ENCODE measurements around the gene USP40. TPM values are rescaled to one million over a fixed set of nuclear protein-coding genes. Genes with fewer than 3 reads are reported as not detected.
"Not testable (repeated sequence)": the region's sequence is repeated elsewhere in the genome, so short reads cannot be mapped to it uniquely, and the experiment has no call there.

Gene USP40, protein sequence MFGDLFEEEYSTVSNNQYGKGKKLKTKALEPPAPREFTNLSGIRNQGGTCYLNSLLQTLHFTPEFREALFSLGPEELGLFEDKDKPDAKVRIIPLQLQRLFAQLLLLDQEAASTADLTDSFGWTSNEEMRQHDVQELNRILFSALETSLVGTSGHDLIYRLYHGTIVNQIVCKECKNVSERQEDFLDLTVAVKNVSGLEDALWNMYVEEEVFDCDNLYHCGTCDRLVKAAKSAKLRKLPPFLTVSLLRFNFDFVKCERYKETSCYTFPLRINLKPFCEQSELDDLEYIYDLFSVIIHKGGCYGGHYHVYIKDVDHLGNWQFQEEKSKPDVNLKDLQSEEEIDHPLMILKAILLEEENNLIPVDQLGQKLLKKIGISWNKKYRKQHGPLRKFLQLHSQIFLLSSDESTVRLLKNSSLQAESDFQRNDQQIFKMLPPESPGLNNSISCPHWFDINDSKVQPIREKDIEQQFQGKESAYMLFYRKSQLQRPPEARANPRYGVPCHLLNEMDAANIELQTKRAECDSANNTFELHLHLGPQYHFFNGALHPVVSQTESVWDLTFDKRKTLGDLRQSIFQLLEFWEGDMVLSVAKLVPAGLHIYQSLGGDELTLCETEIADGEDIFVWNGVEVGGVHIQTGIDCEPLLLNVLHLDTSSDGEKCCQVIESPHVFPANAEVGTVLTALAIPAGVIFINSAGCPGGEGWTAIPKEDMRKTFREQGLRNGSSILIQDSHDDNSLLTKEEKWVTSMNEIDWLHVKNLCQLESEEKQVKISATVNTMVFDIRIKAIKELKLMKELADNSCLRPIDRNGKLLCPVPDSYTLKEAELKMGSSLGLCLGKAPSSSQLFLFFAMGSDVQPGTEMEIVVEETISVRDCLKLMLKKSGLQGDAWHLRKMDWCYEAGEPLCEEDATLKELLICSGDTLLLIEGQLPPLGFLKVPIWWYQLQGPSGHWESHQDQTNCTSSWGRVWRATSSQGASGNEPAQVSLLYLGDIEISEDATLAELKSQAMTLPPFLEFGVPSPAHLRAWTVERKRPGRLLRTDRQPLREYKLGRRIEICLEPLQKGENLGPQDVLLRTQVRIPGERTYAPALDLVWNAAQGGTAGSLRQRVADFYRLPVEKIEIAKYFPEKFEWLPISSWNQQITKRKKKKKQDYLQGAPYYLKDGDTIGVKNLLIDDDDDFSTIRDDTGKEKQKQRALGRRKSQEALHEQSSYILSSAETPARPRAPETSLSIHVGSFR
- total RNA-seq (2014; rRNA removed; shearing (Covaris generic)), result 27.8 and 28.0 TPM in 2 replicates
- 23.1 and 24.3 TPM in 2 replicates for polyA plus RNA-seq (2015; cell fraction: cytosol; rRNA removed)
- 62.6 and 74.5 TPM in 2 replicates for polyA plus RNA-seq (2015; cell fraction: nucleus; rRNA removed)

DNA sequence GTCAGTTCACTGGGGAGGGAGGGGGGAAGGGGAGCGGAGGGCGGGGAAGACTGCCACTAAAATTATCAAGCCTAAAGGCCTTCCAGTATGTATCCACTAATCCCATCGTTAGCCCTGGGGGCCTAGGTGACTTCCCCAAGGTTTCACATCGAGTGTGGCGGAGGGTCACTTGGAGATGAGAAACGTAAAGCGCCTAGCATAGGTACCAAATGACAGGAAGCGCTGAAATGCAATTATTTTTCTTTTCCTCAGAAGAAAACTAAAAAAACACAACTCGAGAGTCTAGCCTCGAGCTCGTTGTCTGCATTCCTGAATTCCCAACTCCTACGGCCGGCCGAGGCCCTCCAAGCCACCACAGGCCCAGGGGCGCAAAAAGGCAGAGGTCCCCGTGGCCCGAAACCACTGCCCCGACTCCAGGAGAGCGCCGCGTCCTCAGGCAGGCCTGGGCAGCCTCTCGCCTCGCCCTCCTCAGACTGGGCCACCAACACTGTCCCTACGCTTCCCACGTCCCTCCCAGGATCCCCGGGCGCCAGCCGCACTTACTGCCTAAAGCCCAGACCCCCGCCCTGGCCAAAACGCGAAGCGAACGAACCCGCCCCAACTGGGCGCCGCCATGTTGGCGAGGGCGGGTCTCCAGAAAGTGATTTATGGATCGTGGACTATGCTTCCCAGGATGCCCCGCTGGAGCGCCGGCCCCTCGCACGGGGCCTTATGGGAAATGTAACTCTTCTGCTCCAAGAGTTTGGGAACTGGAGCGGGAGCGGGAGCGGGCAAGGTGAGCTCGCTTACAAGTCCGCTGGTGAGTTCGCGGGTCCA, at the start of gene USP40:
USP40 (minus strand) TSS at position 642 of the 816 bp plus-strand sequence. CDS start 1,228 bp downstream, outside the sequence.
- DNase-seq (ENCODE audit: low read depth), result peak; percentile 85

DNA sequence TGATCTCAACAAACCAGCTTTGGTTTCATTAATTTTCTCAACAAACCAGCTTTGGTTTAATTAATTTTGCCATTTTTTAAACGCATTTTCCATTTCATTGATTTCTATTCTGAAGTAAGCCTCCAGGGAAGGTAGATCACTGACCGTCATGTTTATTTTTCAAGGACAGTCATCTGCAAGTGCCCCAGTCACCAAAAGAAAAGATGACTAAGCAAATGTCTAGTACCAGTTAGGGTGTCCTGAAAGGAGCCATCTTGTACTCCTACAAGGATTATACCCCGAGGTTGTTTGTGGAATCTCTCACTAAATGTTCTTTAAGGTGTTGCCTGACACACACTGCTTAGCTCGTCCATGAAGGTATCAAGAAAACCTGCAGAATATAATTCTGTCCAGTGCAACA, 44.7 kb upstream of the USP40 start:
- DNase-seq (ENCODE audit: low read depth), result no peak

DNA sequence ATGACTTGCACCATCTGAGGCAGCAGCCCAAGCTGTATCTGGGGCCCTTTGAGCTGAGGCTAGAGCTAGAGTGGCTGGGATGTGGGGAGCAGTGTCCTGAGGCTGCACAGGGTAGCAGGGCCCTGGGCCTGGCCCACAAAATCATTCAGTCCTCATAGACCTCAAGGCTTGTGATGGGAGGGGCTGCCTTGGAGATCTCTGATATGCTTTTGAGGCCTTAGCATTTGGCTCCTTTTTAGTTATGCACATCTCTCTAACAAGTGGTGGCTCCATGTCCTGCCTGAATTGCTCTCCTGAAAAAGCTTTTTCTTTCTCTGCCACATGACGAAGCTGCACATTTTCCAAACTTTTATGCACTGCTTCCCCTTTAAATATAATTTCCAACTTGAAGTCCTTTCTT, 39.1 kb upstream of the USP40 start:
- DNase-seq (ENCODE audit: low read depth), result no peak

DNA sequence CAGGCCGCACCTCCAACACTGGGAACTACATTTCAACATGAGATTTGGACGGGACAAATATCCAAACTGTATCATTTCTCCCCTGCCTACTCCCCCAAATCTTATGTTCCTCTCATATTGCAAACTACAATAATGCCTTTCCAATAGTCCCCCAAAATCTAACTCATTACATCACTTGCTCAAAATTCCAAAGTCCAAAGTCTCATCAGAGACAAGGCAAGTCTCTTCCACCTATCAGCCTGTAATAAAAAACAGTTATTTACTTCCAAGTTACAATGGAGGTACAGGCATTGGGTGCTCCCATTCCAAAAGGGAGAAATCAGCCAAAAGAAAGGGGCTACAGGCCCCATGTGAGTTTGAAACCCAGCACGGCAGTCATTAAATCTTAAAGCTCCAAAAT, 38.2 kb upstream of the USP40 start:
- no peak for DNase-seq (ENCODE audit: low read depth)

DNA sequence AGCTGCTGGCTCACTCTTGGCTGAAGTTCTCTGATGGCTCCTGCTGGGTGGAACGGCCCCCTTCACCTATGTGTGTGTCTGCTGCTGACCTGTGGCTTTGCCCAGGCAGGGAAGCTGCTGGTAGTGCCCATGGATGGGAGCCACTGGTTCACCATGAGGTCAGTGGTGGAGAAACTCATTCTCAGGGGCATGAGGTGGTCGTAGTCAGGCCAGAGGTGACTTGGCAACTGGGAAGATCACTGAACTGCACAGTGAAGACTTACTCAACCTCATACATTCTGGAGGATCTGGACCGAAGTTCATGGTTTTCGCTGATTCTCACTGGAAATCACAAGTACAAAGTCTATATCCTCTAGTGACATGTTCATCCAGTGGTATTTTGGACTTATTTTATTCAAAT, 36.9 kb upstream of the USP40 start:
- no peak for DNase-seq (ENCODE audit: low read depth)

DNA sequence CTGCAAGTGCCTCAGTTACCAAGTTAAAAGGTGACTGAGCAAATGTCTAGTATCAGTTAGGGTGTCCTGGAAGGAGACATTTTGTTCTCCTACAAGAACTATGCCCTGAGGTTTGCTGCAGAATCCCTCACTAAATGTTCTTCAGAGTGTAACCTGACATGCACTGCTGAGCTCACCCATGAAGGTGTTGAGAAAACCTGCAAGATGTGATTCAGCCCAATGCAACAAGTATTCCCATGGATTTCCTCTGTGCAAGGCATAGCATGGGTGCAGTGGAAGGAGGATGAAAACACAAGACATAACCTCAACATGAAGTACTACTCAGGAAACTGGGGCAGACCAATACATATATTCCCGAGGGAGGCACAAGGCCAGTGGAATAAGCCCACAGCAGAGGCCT, 35.5 kb upstream of the USP40 start:
- DNase-seq (ENCODE audit: low read depth), result no peak

DNA sequence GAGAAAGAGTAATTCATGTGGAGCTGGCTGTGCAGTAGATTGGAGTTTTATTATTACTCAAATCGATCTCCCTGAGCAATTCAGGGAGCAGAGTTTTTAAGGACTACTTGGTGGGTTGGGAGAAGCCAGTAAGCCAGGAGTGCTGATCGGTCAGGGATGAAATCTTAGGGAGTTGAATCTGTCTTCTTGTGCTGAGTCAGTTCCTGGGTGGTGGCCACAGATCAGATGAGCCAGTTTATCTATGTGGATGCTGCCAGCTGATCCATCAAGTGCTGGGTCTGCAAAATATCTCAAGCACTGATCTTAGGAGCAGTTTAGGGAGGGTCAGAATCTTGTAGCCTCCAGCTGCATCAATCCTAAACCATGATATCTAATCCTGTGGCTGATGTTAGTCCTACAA, 33.8 kb upstream of the USP40 start:
- DNase-seq (ENCODE audit: low read depth), result no peak

DNA sequence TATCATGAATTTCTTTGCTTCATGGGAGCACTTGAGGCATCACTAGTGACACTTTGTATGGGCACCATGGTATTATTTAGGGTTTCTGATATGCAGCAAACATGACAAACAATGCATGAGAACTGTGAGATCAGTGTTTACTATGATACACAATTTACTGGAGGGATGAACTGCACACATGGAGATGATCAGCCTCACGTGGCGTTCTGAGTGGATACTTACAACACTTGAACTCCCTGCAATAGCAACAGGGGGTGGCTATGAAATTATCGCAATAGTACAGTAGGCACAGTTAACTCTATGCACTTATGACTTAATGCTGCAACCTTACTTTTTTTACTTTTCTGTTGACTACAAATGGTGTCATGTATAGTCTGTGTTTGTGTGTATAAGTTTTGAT, 32.4 kb upstream of the USP40 start:
- DNase-seq (ENCODE audit: low read depth), result no peak

DNA sequence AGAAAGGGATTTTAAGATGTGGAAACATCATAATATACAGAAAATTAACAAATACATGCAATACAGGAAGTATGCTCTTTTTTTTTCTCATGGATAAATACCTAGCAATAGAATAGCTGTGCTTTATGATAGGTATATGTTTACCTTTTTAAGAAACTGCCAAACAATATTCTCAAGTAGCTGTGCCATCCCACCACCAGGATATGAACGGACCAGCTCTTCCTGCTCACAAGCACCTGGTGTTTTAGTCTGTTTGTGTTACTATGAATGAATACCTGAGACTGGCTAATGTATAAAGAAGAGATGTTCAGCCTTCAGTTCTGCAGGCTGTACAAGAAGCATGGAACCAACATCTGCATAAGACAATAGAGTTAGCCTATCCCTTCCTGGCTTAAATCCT, 30.9 kb upstream of the USP40 start:
- no peak for DNase-seq (ENCODE audit: low read depth)

DNA sequence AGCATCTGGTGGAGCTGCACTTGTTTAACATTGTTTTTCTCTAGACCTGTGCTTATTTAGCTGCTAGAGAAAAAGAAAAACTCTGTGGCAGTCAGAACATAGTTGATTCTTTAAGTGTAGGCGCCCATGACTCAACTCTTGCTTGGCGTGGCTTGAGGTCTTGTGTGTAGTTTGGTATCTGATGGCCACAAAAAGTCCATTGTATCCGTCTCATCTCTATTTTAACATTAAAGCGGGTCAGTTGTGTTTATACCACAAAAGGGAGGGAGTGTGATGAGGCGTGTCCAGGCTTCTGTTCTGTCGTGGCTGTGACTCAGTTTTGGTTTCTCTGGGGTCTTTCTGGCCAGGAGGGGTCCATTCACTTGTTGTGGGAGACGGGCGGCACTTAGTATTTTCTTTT, 26.6 kb upstream of the USP40 start:
- peak; percentile 72 for DNase-seq (ENCODE audit: low read depth)

DNA sequence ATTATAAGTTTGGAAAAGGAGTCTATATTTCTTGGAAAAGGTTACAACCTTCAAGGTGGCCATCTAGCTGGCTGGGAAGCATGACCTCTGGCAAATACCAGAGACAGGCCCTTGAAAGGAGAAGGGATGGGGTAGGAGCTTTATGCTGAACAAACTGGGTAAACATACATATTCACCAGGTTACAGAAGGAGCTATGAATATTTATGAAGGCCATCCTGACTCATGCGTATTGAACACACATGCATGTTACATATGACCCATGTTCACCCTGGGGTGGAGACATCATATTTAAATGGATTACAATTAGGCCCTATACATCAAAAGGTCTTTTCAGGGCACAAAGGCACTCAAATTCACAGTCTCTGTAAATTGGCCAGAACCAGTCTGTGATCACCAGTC, 26.1 kb upstream of the USP40 start:
- not testable (repeated sequence) for DNase-seq (ENCODE audit: low read depth)

DNA sequence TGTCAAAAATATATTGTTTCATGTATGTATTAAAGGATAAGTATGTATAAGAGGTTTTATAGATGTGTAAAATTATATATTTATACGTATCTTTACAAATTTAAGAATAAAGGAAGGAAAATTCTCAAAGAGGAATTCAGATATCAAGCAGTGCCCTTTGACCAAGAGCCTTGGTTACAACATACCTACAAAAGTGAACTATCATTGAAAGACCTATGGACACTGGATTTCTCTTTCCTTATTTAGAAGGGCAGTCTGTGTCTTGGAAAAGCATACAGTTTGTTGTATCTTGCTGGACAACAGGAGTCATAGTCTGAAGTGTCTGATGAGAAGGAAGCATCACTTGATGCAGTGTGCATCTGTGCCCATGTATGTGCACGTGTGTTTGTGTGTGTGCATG, 21.8 kb upstream of the USP40 start:
- no peak for DNase-seq (ENCODE audit: low read depth)

DNA sequence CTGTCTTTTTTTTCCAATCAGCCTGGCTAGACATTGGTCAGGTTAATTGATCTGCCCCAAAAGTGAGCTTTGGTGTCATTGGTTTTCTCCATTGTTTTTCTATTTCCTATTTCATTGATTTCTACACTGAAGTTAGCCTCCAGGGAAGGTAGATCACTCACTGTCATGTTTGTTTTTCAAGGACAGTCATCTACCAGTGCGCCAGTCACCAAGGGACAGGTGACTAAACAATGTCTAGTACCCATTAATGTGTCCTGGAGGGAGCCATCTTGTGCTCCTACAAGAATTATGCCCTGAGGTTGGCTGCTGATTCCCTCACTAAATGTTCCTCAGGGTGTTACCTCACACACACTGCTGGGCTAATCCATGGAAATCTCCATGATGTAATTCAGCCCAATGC, 17.6 kb upstream of the USP40 start:
- DNase-seq (ENCODE audit: low read depth), result no peak

DNA sequence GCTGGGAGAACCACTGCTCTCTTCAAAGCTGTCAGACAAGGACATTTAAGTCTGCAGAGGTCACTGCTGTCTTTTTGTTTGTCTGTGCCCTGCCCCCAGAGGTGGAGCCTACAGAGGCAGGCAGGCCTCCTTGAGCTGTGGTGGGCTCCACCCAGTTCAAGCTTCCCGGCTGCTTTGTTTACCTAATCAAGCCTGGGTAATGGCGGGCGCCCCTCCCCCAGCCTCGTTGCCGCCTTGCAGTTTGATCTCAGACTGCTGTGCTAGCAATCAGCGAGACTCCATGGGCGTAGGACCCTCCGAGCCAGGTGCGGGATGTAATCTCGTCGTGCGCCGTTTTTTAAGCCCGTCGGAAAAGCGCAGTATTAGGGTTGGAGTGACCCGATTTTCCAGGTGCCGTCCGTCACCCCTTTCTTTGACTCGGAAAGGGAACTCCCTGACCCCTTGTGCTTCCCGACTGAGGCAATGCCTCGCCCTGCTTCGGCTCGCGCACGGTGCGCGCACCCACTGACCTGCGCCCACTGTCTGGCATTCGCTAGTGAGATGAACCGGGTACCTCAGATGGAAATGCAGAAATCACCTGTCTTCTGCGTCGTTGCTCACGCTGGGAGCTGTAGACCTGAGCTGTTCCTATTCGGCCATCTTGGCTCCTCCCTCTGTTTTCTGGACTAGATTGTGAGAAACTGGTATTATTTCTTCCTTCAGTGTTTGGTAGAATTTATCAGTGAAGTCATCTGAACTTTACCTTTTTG, 16.8 kb upstream of the USP40 start:
- not testable (repeated sequence) for DNase-seq (ENCODE audit: low read depth)

DNA sequence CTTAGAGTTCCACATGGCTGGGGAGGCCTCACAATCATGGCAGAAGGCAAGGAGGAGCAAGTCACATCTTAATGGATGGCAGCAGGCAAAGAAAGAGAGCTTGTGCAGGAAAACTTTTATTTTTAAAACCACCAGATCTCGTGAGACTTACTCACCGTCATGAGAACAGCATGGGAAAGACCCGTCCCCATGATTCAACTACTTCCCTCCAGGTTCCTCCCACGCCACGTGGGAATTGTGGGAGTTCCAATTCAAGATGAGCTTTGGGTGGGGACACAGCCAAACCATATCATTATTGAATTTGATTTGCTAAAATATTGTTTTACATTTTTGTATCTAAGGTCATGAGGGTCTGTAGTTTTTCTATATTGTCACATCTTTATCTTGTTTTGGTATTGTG, 10.8 kb upstream of the USP40 start:
- DNase-seq (ENCODE audit: low read depth), result not testable (repeated sequence)

DNA sequence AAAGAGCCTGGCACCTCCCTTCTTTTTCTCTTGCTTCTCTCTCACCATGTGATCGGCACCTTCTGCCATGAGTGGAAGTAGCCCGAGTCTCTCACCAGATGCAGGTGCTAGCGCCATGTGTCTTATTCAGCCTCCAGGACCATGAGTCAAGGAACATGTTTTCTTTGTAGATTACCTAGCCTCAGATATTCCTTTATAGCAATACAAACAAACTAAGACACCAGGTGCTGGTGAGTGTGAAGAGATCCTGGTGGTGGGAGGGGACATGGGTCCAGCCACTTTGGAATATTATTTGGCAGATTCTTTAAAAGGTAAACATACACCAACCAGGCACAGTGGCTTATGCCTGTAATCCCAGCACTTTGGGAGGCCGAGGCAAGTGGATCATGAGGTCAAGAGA, 5.9 kb upstream of the USP40 start:
- no peak for DNase-seq (ENCODE audit: low read depth)

DNA sequence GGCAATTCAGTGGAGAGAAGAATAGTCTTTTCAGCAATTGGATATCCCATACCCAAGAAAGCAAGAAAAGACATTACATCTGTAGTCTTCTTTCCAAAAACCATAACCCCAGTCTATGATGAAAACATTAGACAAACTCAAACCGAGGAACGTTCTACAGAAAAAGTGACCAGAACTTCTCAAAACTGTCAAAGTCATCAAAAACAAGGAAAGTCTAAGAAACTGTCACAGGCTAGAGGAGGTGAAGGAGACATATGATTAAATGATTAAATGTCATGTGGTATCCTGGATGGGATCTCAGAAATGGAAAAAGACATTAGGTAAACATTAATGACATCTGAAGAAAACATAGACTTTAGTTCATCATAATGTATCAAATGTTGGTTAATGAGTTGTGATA, 4.9 kb upstream of the USP40 start:
- DNase-seq (ENCODE audit: low read depth), result no peak

DNA sequence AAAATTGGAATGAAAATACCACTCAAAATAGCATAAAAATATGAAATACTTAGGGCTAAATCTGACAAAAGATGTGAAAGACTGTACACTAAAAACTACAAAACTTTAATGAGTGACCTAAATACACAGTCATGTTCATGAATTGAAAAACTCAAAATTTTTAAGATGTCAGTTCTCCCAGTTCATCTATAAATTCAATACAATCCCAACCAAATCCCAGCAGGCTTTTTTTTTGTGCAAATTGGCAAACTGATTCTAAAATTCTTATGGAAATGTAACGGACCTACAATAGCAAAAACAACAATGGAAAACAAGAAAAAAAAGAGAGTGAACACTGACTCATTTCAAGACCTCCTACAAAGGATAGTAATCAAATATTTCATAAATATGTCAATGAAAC, 4.4 kb upstream of the USP40 start:
- DNase-seq (ENCODE audit: low read depth), result no peak

DNA sequence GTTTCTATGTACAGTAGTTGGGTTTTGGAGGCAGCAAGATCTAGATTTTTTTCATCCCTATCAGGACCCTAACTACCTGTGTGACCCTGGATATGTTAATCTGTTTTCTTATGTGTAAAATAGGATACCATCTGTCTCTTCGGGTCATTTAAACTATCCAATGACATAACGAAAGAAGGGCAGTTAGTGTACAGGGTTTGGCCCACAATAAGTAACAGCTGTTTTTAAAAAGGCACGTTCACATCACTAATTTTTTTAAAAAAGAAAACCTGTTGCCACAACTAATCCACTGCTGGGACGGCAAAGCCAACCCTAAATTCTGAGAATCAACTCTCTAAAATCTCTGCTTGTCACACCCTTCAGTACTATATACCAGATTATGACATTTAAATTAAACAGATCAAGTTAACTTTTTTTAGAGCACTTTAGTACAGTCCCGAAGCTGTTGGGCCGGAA, 869 bp downstream of the USP40 start:
- no peak for DNase-seq (ENCODE audit: low read depth)
